HG02678 (cell line): ENCODE measurements around the gene ZNF714.
A peak's percentile ranks its signal among the peaks of the same experiment; 100 is the strongest.
"Not testable (repeated sequence)": the region's sequence is repeated elsewhere in the genome, so short reads cannot be mapped to it uniquely, and the experiment has no call there.

Experiments used
- ATAC-seq: cut with Tn5 transposase; IDR thresholded peaks from one replicate; pipeline ENCODE4 v1.9.1; 2021; ENCODE audit warnings: mild to moderate bottlenecking, moderate library complexity; ENCODE audit not compliant: unreplicated experiment

The ZNF714 gene

GRCh38 chr19:21128901-21129698 lies 47.1 kb downstream of the ZNF714 start:
- no peak for ATAC-seq

- no peak for ATAC-seq
Observed at GRCh38 chr19:21130097-21130775, 48.2 kb downstream of the ZNF714 start.

- ATAC-seq = no peak
Observed at GRCh38 chr19:21133633-21134032, 51.6 kb downstream of the ZNF714 start.

DNA sequence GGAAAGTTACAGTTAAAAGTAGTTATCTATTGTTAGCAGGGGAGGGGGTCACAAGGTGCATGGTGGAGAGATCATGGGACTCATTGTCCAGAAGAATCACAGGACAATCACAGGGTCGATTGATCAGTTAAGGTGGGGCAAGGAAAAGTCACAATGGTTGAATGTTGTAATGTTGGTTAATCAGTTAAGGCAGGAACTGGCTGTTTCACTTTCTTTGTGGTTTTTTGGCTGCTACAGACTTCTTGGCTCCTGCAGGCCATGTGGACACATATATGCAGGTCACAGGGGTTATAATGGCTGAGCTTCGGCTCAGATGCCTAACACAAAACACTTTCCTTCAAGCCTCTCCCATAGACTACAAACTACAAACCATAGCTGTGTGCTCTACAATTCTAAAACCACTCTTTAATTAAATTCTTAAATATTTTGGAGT lies 52.9 kb downstream of the ZNF714 start:
- ATAC-seq = no peak

GRCh38 chr19:21135433-21135832 lies 53.4 kb downstream of the ZNF714 start:
- ATAC-seq = no peak

- no peak for ATAC-seq
Observed at GRCh38 chr19:21138130-21138529, 56.1 kb downstream of the ZNF714 start.

DNA sequence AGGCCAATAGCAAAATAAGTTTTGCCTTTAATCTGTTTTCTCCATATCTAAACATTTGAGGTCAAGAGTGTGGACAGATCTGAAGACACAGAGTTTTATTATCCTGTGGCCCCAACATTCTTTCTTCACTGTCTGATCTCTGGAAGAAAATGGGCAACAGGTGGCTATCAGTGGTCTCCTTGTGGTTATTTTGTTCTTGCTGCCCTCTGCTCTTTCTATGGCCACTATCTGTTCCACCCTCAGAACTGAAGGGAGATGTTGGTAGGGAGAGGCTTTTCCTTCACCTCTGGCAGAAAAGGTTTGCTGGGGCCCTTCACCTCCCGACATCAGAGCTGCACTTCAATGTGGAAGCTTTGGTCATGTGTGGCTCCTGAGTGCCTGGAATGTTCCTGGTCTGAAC lies 59.0 kb downstream of the ZNF714 start:
- ATAC-seq = not testable (repeated sequence)

- peak; percentile 99 for ATAC-seq
Observed at GRCh38 chr19:21141787-21142464, 59.9 kb downstream of the ZNF714 start, which contains the start of gene ZNF431. TSS of gene ZNF431 (plus strand) at chr19:21142040. CDS start at chr19:21142184, 144 bp downstream.

- ATAC-seq = no peak
Observed at GRCh38 chr19:21143428-21143827, 61.4 kb downstream of the ZNF714 start.

DNA sequence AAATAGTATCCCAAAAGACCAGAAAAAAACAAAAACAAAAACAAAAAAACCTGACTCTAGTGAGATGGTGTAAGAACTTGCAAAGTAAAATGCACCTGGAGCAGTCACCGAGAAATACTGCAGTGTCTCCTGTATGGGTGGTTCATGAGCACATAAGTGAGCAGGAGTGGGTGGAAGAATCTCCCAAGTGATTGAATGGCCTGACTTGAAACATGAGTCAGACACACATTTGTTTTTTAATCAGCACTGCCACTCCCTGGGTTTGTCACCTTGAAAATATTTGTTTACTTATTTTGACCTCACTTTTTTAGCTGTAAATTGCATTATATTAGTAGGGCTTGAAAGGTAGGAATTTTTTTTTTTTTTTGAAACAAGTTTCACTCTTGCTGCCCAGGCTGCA lies 61.9 kb downstream of the ZNF714 start:
- no peak for ATAC-seq

GRCh38 chr19:21147540-21147939 lies 65.5 kb downstream of the ZNF714 start:
- no peak for ATAC-seq

- no peak for ATAC-seq
Observed at GRCh38 chr19:21148681-21149080, 66.7 kb downstream of the ZNF714 start.

DNA sequence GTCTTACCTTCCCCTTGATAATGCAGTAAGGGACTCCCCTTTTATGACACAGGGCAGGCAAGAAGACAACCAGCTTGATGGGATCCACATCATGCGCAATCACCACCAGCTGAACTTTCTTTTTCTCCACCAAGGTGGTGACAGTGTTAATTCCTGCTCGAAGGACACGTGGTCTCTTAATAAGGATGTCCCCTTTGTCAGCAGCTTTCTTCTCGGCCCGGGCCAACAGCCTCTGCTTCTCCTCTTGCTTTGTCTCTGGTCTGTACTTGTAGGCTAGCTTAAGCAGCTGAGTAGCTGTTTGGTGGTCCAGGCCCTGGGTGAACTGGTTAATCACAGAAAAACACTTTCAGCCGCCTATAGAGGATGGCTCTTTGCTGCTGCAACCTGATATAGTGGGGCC lies 67.9 kb downstream of the ZNF714 start:
- ATAC-seq = no peak

GRCh38 chr19:21151460-21151859 lies 69.5 kb downstream of the ZNF714 start:
- no peak for ATAC-seq

- no peak for ATAC-seq
Observed at GRCh38 chr19:21158523-21159135, 76.6 kb downstream of the ZNF714 start.

DNA sequence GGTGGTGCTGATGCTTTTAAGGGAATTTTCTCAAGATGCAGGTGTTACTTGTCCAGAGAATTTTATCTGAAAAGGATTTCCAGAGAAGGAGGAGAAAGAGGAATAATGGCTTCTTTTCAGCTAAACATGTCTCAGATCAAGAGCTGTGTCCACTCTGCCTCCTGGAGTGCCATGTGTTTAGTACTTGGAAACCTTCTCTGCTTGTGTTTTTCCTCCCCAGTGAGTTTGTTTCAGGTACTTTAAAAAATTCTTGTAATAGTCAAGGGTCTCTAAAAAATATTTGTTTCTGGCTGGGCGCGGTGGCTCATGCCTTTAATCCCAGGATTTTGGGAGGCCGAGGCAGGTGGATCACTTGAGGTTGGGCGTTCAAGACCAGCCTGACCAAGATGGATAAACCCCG lies 82.5 kb downstream of the ZNF714 start:
- ATAC-seq = no peak

DNA sequence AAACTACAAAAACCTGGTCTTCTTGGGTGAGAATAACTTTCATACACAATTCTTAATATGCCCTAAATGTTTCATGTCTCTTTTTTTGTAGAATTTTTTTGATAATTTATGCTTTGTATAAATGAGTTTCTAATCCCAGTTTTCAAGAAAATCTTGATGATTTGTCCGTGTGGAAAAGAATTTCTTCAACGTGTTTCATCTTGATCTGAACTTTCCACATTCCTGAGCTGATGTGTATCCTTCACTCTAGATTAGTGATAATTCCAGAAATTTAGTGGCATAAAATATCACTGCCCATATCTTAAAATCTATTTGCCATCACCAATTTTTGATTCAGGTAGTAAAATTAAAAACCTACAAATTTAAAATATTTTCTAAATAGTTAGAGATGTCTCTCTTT lies 84.4 kb downstream of the ZNF714 start:
- ATAC-seq = no peak
